ENCODE measurements around the gene GNG12. TPM values are rescaled to one million over a fixed set of nuclear protein-coding genes. Genes with fewer than 3 reads are reported as not detected.

The GNG12 gene
- total and polyA plus RNA-seq, 7 donors, result 41.9 to 116 (median 47.8) TPM

DNA sequence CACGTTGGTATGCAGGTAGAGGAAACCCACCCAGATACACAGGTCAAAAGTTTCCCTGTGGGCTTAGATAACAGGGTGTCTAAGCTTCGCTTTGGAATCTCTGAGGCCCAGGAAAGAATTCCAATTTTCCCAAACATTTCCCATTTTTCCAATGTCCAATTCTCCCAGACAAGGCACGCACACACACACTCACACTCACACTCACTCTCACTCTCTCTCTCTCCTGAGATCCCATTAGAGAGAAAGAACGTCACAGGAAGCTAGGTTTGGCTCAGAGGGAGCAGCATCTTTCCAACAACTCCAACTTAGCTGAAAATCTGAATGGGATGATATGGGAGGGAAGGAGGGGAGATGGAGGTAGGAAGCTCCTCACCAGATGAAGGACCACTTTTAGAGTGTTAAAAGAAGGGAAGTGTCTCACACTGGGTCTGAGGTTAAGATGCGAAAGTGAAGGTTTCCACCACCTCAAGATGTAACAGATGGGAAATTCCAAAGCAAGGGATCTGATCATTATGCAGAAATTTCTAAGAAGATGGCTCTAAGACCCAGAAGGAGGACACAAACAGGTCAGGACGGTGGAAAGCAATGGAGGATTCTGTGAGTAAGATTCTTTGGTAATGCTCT lies 63.5 kb downstream of the GNG12 start:
- WGBS, 2 donors, result 82 to 85% methylated on average over 6 of the region's 6 CpGs
- Histone ChIP-seq H3K4me3 (no peak overlapping the region), H3K4me1 (peaks cover 0 to 36% (median 6%) of the 10 kb centered on the region in 4 donors), H3K27me3 (no peaks in the 10 kb centered on the region), H3K27ac (no peak overlapping the region), H3K36me3 (no peaks in the 10 kb centered on the region), H3K9me3 (no peaks in the 10 kb centered on the region)
- intact Hi-C loops (cut with DNase I), result loop anchor here (5.0 kb wide), 2 partner anchors 83 to 573 kb away; no protein-coding TSS in a partner anchor
- TF ChIP-seq EP300 (IDR thresholded peaks at IDR 0.05), result no peak
- TF ChIP-seq, protein P1, sequence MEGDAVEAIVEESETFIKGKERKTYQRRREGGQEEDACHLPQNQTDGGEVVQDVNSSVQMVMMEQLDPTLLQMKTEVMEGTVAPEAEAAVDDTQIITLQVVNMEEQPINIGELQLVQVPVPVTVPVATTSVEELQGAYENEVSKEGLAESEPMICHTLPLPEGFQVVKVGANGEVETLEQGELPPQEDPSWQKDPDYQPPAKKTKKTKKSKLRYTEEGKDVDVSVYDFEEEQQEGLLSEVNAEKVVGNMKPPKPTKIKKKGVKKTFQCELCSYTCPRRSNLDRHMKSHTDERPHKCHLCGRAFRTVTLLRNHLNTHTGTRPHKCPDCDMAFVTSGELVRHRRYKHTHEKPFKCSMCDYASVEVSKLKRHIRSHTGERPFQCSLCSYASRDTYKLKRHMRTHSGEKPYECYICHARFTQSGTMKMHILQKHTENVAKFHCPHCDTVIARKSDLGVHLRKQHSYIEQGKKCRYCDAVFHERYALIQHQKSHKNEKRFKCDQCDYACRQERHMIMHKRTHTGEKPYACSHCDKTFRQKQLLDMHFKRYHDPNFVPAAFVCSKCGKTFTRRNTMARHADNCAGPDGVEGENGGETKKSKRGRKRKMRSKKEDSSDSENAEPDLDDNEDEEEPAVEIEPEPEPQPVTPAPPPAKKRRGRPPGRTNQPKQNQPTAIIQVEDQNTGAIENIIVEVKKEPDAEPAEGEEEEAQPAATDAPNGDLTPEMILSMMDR (IDR thresholded peaks at IDR 0.05), result no peak
- no peak for DNase-seq

DNA sequence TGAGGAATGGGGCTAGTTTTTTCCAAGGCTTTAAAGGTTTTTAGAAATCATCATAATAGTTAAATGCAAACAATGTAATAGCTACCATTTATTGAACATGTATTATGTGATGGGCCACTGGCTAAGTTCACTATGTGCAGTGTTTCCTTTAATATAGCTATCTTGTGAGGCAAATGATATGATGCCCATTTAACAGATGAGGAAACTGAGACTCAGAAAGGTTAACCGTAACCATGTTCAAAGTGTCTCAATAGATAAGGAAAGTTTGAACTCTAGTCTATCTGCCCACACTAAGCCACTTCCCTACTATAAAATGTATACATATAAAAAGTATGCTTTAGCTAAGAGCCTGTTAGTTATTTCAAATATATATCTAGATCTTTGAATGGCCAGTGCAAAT lies 64.8 kb downstream of the GNG12 start:
- H3K9me3 ChIP-seq, result no peaks in the 10 kb centered on the region
- TF ChIP-seq POLR2A (IDR thresholded peaks at IDR 0.05), result no peak
- TF ChIP-seq POLR2AphosphoS5 (IDR thresholded peaks at IDR 0.05), result no peak
- TF ChIP-seq EP300 (IDR thresholded peaks at IDR 0.05), result no peak
- TF ChIP-seq, protein P1 (IDR thresholded peaks at IDR 0.05), result no peak
- H3K27me3 ChIP-seq, result no peaks in the 10 kb centered on the region
- intact Hi-C loops (cut with DNase I), result loop anchor here (5.0 kb wide), 2 partner anchors 84 to 574 kb away; no protein-coding TSS in a partner anchor
- H3K27ac ChIP-seq, result no peak overlapping the region
- peaks cover 0 to 36% (median 6%) of the 10 kb centered on the region in 4 donors for H3K4me1 ChIP-seq
- no peak overlapping the region for H3K4me3 ChIP-seq
- no peaks in the 10 kb centered on the region for H3K36me3 ChIP-seq
- no peak for DNase-seq
- 92% methylated on average over 1 of the region's 1 CpG for WGBS, 2 donors

DNA sequence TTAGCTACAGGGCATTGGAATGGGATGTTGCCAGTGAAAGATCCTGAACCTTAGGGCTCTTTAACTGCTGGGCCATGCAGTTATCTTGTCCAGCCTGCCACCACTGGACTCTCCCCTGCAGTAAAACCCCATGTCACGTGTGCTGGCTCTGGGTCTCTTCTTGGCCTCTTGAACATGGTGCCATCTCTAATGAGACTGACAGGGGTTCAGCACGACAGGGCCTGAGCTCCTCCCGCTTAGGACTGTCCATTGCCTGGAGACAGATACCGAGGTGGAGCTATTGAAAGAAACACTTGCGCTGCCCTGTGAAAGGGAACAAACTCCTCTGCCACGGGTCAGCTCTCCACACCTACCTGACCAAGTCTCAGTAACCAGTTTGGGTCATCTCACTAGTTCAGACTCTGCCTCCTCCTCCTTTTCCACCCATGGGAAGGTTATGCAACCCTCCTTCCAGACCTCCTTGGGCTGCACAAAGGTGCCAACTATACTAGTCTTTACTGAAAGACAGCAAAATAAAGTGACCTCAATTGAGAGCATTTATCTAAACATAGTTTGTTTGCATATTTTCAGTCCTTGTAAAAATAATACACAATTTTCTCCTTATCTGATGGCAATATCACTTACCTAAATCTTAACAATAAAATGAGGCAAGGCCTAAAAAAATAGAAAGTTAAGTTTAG lies 66.0 kb downstream of the GNG12 start:
- no peak for DNase-seq
- TF ChIP-seq EP300 (IDR thresholded peaks at IDR 0.05) (no peak), POLR2A (IDR thresholded peaks at IDR 0.05) (no peak), POLR2AphosphoS5 (IDR thresholded peaks at IDR 0.05) (no peak)
- TF ChIP-seq, protein P1 (IDR thresholded peaks at IDR 0.05), result no peak
- H3K36me3 ChIP-seq, result no peaks in the 10 kb centered on the region
- intact Hi-C loops (cut with DNase I), result loop anchor here (2.0 to 5.0 kb wide), 4 partner anchors 66 to 575 kb away; partner anchors contain the start of gene GNG12
- no peak overlapping the region for H3K27ac ChIP-seq
- WGBS, 2 donors, result 71 to 81% methylated on average over 6 of the region's 6 CpGs
- peaks cover 0 to 34% (median 6%) of the 10 kb centered on the region in 4 donors for H3K4me1 ChIP-seq
- no peak overlapping the region for H3K4me3 ChIP-seq
- H3K27me3 ChIP-seq, result no peaks in the 10 kb centered on the region
- H3K9me3 ChIP-seq, result no peaks in the 10 kb centered on the region

DNA sequence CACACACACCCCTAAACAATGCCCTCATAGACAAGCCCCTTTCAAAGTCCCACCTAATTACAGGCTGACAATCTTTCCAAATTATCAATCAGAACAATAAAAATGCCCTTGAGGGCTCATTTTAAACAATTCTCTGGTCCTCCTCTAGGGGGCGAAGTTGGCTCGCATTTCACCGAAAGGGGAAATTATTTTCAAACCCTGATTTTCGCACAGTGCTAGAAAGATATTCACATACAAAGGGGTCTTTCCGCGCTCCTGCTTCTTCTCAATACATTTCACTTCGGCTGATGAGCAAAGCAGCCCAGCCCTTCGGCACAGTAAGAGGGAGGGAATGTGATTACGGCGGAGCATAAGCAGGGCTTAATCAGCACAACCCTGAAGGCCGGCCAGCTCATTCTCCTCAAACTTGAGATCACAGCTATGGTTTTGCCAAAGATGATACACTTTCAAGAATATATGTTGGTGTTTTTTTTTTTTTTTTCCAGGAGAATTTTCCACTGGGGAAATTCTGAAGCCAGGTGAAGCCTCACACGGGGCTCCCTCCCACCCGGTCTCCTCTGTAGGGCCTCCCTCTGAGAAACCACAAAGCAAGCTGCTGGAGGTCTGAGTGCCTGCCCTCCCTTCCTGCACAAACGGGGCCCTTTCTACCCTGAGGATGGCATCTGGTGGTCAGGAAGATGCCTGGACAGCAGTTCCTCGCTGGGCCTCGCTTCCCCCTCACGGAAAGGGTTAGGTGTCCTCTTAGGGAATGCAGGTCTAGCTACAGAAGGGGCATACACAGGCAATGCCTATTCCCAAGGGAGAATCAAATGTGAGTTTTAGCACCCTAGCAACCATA lies 66.9 kb downstream of the GNG12 start:
- intact Hi-C loops (cut with DNase I), result loop anchor here (2.0 to 5.0 kb wide), 4 partner anchors 66 to 576 kb away; partner anchors contain the start of gene GNG12
- WGBS, 2 donors, result 23 to 45% methylated on average over 17 of the region's 17 CpGs
- Histone ChIP-seq H3K36me3 (no peaks in the 10 kb centered on the region), H3K9me3 (no peaks in the 10 kb centered on the region), H3K4me1 (peaks cover 0 to 26% (median 6%) of the 10 kb centered on the region in 4 donors), H3K27ac (peak overlapping the region in 3 of 4 donors; percentile 25 to 56 (median 50)), H3K4me3 (peak overlapping the region in 3 of 4 donors; percentile 12 to 24 (median 23)), H3K27me3 (no peaks in the 10 kb centered on the region)
- TF ChIP-seq POLR2A (IDR thresholded peaks at IDR 0.05) (no peak), POLR2AphosphoS5 (IDR thresholded peaks at IDR 0.05) (peak in 1 of 4 donors; percentile 12), EP300 (IDR thresholded peaks at IDR 0.05) (no peak)
- TF ChIP-seq, protein P1 (IDR thresholded peaks at IDR 0.05), result peak; percentile 80 to 87 (median 84)
- DNase-seq, result no peak
